Measurements from ENCODE around the gene IL17RC.

IL17RC gene

DNA sequence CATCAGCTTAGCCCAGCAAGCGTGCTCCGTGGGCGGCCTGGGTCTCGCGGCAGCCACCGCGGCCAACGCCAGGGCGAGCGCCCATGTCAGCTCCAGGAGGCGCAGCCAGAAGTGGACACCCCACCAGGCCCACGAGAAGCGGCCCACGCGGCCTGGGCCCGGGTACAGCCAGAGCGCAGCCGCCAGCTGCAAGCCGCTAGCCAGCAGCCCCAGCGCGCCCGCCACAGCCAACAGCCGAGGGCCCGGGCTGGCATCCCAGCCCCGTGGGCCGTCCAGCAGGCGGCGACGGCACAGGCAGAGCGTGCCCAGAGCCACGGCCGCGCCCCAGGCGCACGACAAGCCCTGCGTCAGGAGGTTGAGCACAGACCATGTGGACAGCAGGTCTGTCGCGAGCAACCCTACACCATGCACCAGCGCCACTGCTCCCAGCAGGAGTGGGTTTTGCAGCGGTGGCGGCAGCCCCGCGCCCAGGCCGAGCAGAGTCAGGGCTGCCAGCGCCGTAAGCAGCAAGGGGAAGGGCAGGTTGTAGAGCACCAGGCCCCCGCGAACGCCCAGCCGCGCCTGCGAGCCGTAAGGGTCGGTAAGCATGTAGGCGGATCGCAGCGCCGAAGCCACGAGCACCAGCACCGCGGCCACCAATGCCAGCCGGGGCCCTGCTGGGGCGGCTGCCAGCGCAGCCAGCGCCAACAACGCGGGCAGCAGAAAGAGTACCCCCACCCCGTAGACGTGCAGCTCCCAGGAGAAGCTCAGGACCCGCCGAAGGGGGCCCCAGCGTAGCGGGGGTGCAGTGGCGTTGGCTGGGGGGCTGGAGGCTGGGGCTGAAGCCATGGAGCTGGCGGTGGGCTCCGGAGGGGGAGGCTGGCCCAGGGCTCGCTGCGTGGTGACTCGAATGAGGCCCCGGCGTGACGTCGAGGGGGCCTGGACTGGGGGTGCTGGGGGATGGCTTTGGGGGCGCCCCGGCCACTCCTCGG is 30.4 kb downstream of the IL17RC start:
- FAIRE-seq, result no peak

DNA sequence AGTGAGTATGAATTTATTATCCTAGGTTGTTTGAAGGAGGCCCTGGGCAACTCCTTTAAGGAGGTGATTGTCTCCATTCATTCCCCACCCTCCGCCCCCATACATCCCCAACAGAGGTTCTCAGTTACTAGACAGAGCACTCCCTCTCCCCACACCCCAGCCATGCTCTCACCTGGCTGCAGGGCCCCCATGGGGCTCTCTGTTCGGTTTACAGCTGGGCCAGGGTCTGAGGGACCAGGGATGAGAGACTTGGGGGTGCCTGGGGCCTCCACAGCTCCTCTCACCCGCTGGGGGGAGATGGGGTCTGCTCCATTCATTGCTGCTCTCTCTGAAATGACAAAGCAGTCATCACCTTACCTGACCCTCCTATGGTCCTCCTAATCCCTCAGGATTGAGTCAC is 31.7 kb downstream of the IL17RC start:
- no peak for FAIRE-seq

GRCh38 chr3:9949115-9949514 is 32.2 kb downstream of the IL17RC start:
- no peak for FAIRE-seq

DNA sequence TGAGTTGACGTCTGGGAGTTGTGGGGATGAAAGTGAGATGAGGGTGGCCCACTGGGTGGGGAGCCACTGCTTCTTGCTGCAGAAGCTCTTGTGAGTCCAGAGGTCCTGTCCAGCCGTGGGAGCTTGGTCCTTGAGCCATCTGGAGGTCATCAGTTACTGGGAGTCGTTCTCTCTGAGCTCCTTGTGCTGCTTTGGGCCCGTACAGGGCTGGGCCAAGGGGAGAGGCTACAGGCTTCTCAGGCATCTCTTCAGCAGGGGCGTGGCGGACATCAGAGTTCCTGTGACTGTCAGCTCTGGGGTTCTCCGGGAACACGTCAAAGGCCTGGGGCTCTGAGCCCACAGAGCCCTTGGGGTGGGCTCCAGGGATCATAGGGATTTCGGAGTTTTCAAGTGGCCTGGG is 32.7 kb downstream of the IL17RC start:
- no peak for FAIRE-seq

DNA sequence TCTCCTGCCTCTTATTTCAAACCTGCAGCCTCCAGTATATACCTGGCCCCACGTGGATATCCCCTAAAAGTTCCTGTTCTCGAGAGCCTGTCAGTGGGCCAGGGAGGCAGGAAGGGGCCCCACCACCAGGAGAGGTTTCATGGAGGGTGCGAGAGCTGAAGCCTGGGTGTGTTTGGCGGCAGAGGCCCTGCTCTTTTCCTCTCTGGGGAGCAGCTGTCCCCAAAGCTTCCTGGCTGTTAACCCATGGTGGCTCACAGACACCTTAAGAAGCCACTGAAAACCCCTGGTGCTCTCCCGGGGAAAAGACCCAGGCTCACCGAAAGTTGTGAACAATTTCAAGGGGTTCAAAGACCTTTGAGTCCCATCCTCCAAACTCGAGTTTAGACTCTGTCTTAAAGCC is 34.2 kb downstream of the IL17RC start:
- no peak for FAIRE-seq

DNA sequence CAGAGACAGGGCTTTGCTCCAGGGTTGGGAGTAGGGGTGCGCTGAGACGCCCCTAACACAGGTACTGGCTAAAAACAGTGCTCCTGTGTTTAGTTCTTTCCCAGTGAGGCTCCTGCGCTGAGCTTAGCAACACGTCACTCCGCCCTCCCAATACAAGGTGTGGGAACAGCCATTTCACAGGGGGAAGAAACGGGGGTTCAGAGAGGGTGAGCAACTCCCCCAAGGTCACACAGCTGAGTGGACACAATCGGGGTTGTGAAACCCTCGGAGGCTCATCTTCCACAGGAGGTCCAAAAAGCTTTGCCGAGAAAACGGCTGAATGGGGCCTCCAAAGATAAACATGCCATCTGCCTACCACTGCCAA is 34.7 kb downstream of the IL17RC start:
- no peak for FAIRE-seq

DNA sequence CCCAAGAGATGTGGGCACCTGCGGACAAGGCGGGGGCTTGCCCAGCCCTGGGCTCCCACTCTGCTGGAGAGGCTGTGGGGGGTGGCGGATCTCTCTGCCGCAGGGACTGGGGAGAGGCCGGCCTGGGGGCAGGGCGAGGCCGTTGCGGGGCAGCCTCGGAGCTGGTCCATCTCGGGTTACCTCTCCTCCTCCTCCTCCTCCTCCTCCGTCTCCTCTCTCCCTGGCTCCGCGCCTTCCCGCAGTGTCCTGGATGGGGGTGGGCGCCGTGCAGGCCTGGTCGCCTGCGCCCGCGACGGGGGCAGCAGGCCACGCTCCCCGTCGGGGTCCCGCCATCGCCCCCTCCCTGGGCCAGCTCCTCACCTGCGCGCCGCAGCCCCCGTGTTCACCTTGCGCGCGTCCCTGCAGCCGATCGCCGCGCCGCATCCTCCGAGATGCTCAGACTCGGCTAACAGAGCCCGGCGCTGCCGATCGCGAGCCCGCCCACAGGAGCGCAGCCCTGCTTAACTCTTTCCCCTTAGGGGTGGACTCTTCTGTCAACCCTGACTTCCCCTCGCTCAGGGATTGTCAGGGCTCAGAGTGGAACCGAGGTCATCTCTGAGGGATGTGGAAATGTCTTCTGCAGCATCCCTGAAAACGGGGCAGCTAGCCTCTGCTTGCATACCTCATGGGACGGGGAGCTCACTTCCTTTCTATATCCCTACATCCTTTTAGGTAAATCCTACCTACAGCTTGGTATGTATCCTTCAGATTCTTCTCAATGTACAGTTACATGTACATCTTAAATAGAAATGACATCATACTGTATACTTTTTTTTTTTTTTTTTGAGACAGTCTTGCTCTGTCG is 35.3 kb downstream of the IL17RC start, which contains the start of gene PRRT3:
Gene PRRT3 (minus strand): TSS at position 447 of the 844 bp plus-strand sequence. CDS start 2,293 bp downstream, outside the sequence.
- no peak for FAIRE-seq

GRCh38 chr3:9955067-9955502 is 38.2 kb downstream of the IL17RC start:
- no peak for FAIRE-seq

DNA sequence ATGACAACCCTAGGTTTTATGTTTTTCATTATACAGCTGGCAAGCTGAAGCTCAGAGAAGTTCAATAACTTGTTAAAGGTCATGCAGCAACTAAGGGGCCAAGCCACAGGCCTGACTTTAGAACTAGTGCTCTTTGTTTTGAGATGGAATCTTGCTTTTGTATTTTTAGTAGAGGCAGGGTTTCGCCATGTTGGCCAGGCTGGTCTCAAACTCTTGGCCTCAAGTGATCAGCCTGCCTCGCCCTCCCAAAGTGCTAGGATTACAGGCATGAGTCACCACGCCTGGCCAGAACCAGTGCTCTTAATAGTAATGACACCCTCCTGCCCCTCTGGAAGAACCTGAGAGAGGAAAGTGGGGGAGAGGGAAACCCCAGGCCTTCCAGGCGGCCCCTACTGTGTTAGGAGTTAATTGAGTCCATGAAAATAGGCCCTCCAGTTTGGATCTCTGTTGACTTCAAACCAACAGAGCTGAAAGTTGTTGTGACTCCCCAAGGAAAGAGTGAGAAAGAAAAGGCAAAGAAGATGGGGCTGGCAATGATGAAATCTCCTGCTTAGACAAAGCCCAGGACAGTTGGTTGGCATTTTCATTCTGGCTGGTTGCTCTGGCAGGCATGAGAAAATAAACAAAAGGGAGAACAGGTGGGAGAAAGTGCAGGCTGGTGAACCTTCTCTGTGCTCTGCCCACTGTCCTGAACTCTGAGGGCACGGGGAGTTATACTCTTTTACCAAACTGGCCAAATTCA is 38.9 kb downstream of the IL17RC start:
- FAIRE-seq, result no peak

DNA sequence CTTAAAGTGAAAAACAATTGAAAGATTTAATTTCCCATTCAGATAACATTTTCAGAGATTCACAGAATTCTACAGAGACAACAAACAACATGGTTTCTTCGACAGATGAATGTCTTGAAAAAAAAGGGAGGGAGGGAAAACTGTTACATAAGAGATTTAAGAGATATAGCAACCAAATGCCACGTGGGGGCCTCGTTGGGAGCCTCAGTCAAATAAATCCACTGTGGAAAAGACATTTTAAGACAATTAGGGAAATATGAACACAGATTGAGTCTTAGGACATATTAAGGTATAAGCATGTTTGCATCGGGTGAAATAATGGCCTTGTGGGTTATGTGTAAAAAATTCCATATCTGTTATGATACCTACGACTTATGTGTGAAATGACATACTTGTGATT is 40.3 kb downstream of the IL17RC start:
- FAIRE-seq, result no peak

GRCh38 chr3:9965200-9965875 is 48.4 kb downstream of the IL17RC start:
- FAIRE-seq, result no peak

DNA sequence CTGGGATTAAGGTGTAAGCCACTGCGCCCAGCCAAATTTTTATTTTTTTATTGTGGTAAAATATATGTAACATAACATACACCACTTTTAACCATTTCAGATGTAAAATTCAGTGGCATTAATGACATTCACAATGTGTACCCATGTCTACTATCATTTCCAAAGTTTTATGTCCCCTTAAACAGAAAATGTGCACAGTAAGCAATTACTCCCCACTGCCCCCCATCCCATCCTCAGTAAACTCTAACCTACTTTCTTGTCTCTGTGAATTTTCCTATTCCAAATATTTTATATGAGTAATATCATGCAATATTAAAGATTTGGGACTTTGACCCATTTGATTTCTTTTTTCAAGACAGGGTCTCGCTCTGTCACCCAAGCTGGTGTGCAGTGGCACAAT is 49.9 kb downstream of the IL17RC start:
- no peak for FAIRE-seq

GRCh38 chr3:9969632-9970019 is 52.7 kb downstream of the IL17RC start:
- no peak for FAIRE-seq

DNA sequence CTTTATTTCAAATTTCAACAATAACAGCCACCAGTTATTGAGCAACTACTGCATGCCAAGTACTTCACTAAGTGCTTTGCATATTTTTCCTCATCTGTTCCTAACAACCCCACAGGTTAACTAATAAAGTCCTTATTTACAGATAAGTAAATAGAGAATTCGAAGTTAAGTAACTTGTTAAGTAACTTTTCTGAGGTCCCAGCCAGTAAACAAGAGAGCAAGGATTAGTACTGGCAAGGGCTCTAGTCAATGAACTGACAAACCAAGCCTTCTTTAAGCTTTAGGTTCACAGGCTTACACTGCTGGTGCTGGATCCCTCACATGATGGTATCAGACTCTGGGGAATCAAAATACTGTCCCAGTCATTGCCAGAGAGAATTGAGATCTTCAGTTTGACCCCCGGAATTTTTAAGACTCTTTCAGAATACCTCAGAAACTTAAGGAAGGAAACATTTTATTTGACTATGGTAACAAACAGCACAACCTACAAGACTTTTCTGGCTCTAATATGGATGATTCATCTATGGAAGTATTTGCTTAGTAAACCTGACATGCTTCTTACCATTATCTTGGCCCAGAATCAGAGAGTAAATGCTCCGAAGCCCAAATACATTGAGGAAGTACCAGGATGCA is 53.2 kb downstream of the IL17RC start:
- FAIRE-seq, result no peak

DNA sequence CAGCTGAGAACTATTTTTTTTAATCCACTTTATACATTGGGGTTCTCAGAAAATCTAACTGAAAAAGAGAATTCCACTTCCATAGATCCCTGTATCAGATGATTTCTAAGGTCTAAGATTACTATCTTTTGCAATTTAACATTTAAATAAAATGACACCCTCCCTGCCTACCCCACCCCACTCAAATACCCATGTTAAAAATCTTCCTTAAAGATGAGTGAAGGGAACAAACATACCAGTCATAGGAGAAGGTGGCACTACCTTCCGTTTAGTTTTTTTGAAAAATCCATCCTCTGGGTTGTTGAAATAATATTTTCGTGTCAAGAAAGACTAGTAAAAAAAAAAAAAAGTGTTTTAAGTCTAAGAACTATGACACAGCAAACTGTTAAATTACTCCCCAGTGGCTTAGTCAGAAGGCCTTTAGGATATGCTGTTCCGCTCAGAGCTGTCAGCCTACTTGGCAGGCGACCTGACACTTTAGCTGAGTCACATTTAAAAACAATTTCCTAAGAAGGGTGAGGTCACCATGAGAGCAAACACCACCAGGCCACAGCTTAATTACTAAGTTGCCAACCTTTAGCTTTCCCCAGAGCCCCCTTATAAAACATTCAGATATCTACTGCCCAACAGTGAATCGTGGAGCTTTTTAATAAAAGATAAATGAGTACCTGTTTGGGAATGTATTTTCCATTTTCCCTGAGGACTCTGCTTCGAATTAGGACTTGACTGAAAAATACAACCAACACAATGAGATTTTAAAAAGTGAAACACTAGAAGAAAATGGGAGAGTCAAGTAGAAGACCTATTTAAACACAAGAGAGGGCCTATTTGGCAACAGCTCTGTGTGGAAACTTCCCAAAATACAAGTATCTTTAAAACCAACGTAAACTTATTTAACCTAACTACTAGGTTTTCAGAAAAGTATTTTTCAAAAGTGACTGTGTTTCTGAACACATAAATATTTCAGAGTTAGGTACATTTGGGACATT is 60.1 kb downstream of the IL17RC start:
- FAIRE-seq, result peak; percentile 13

GRCh38 chr3:9978710-9979305 is 61.9 kb downstream of the IL17RC start:
- no peak for FAIRE-seq

GRCh38 chr3:9980251-9980650 is 63.4 kb downstream of the IL17RC start:
- FAIRE-seq, result no peak
